AG04450 (cell line): ENCODE measurements around the gene IGFBP6. TPM values are rescaled to one million over a fixed set of nuclear protein-coding genes. Genes with fewer than 3 reads are reported as not detected.

Experiments
- CTCF ChIA-PET: fragments of 300-600, 350-600 bp; formaldehyde crosslinking; extraction: SDS; loops from one replicate; lab custom pipeline; 2022; ENCODE audit warnings: antibody characterized with exemption, inconsistent platforms; lab: Charles Lee
- POLR2A ChIA-PET: fragments of 350-600 bp; formaldehyde crosslinking; extraction: SDS; loops from one replicate; lab custom pipeline; 2021; ENCODE audit warnings: antibody characterized with exemption, inconsistent platforms; lab: Yijun Ruan, JAX
- DNase-seq: peaks from one replicate; pipeline ENCODE4 v3.0.0-alpha.2; 2011; ENCODE audit warnings: low read depth, low spot score
- H3K27ac ChIP-seq: one replicate; pipeline ENCODE4 v1.5.1; 2012; ENCODE audit warnings: low read depth, low read length, control low read depth
- H3K27me3 ChIP-seq: one replicate; pipeline ENCODE4 v1.6.0; 2012; ENCODE audit warnings: low read length; ENCODE audit not compliant: control insufficient read depth, insufficient read depth
- H3K4me3 ChIP-seq: 2 replicates; pipeline ENCODE4 v1.5.1; 2011; ENCODE audit warnings: mild to moderate bottlenecking, low read depth, low read length, control low read depth
- H3K9me3 ChIP-seq: 2 replicates; pipeline ENCODE4 v1.5.1; 2012; ENCODE audit warnings: low read length; ENCODE audit not compliant: control insufficient read depth, insufficient read depth
- CTCF ChIP-seq: IDR thresholded peaks from 2 replicates; pipeline ENCODE4 v1.5.1; 2011; ENCODE audit warnings: low read depth, low read length, control low read depth, inconsistent platforms
- polyA plus RNA-seq: library from polyadenylated mRNA; depleted of rRNA; stranded (reverse); fragments of >200 nt; gene quantifications from 2 replicates; pipeline ENCODE4 v1.2.3, GENCODE V29; 2011

The IGFBP6 gene
- polyA plus RNA-seq, 1 experiment: 182 TPM

- POLR2A ChIA-PET: interaction anchor here (1.3 to 2.0 kb wide), 3 partner anchors 12 kb away, joined by 3 to 12 read pairs (median 4); no protein-coding TSS in a partner anchor
- no peak for TF ChIP-seq CTCF
- H3K27ac ChIP-seq: no peak overlapping the region
- no peak overlapping the region for H3K4me3 ChIP-seq
- no peaks in the 10 kb centered on the region for H3K9me3 ChIP-seq
- CTCF ChIA-PET: interaction anchor here (0.6 kb wide), 1 partner anchor 137 kb away, joined by 3 read pairs; no protein-coding TSS in a partner anchor
- no peak for DNase-seq
- no peaks in the 10 kb centered on the region for H3K27me3 ChIP-seq
These were observed 37.3 kb upstream of the IGFBP6 start for GRCh38 chr12:53060064-53060720.

GRCh38 chr12:53060721-53061276 is 36.7 kb upstream of the IGFBP6 start:
- POLR2A ChIA-PET: interaction anchor here (2.0 kb wide), 1 partner anchor 13 kb away, joined by 12 read pairs; no protein-coding TSS in a partner anchor
- TF ChIP-seq CTCF: no peak
- Histone ChIP-seq H3K27me3 (no peaks in the 10 kb centered on the region), H3K9me3 (no peaks in the 10 kb centered on the region), H3K27ac (peak overlapping the region; percentile 11), H3K4me3 (no peak overlapping the region)
- DNase-seq: no peak
- CTCF ChIA-PET: interaction anchor here (1.1 kb wide), 1 partner anchor 99 kb away, joined by 4 read pairs; no protein-coding TSS in a partner anchor

- Histone ChIP-seq H3K27me3 (no peaks in the 10 kb centered on the region), H3K27ac (no peak overlapping the region), H3K9me3 (no peaks in the 10 kb centered on the region), H3K4me3 (no peak overlapping the region)
- POLR2A ChIA-PET: interaction anchor here (0.9 to 2.0 kb wide), 3 partner anchors 8 to 18 kb away, joined by 3 to 12 read pairs (median 4); partner anchors contain the start of gene SPRYD3
- DNase-seq: no peak
- no peak for TF ChIP-seq CTCF
- CTCF ChIA-PET: interaction anchor here (0.7 to 1.1 kb wide), 3 partner anchors 9 to 136 kb away, joined by 3 to 4 read pairs (median 3); no protein-coding TSS in a partner anchor
These were observed 36.0 kb upstream of the IGFBP6 start for GRCh38 chr12:53061404-53062010.

- Histone ChIP-seq H3K27me3 (no peaks in the 10 kb centered on the region), H3K27ac (peak overlapping the region; percentile 31), H3K9me3 (no peaks in the 10 kb centered on the region), H3K4me3 (no peak overlapping the region)
- no peak for TF ChIP-seq CTCF
- ChIA-PET CTCF (interaction anchor here (0.7 to 1.1 kb wide), 4 partner anchors 9 to 136 kb away, joined by 3 to 4 read pairs (median 3); no protein-coding TSS in a partner anchor), POLR2A (interaction anchor here (0.9 to 2.3 kb wide), 4 partner anchors 9 to 17 kb away, joined by 3 to 14 read pairs (median 8); partner anchors contain the start of gene SPRYD3)
- no peak for DNase-seq
These were observed 35.2 kb upstream of the IGFBP6 start for GRCh38 chr12:53062011-53062961.
